PC-9 (cell line): ENCODE results near the gene ZNF222. TPM values are rescaled to one million over a fixed set of nuclear protein-coding genes. Genes with fewer than 3 reads are reported as not detected.

ENCODE experiments used
- BruUV-seq: library from RNA; stranded (reverse); fragments of 400-500 nt; replicated peaks from 2 replicates; lab custom pipeline; 2021; lab: Mats Ljungman, UMichigan
- CTCF ChIA-PET: fragments of 300-600 bp; sonication (Branson Sonifier 250); formaldehyde crosslinking; loops from one replicate; lab custom pipeline; 2022; ENCODE audit warnings: antibody characterized with exemption; lab: Charles Lee
- POLR2A ChIA-PET: fragments of 300-600 bp; sonication (Branson Sonifier 250); formaldehyde crosslinking; loops from one replicate; lab custom pipeline; 2022; ENCODE audit warnings: antibody characterized with exemption; ENCODE audit not compliant: unreplicated experiment; lab: Charles Lee
- DNase-seq, 2 experiments: peaks; one replicate each; pipeline versions ENCODE4 v3.0.0 to v3.0.0-alpha.2; 2015 to 2022; ENCODE audit warnings: mixed read lengths in 1 of 2
- H2AFZ ChIP-seq: fragments of 200-600 bp; sonication (generic); 2 replicates; pipeline ENCODE4 v1.8.1; 2017; ENCODE audit warnings: antibody characterized with exemption
- H3F3A ChIP-seq: fragments of 200-600 bp; sonication (generic); 2 replicates; pipeline ENCODE4 v1.8.1; 2017; ENCODE audit warnings: antibody characterized with exemption, mild to moderate bottlenecking, low read depth; ENCODE audit not compliant: insufficient read depth
- H3K27ac ChIP-seq: fragments of 200-600 bp; sonication (generic); 2 replicates; pipeline ENCODE4 v1.6.1; 2016; ENCODE audit warnings: mixed run types
- H3K27me3 ChIP-seq: fragments of 200-600 bp; sonication (generic); 2 replicates; pipeline ENCODE4 v1.6.1; 2016; ENCODE audit warnings: low read depth, mixed run types; ENCODE audit not compliant: insufficient read depth
- H3K36me3 ChIP-seq: fragments of 200-600 bp; sonication (generic); 2 replicates; pipeline ENCODE4 v1.6.1; 2016; ENCODE audit warnings: low read depth, mixed run types
- H3K4me1 ChIP-seq: fragments of 200-600 bp; sonication (generic); replicated peaks from 2 replicates; pipeline ENCODE4 v1.6.1; 2016; ENCODE audit warnings: mixed run types; ENCODE audit not compliant: insufficient read depth
- H3K4me2 ChIP-seq: fragments of 200-600 bp; sonication (generic); 2 replicates; pipeline ENCODE4 v1.6.1; 2017; ENCODE audit warnings: mixed run types
- H3K4me3 ChIP-seq: fragments of 200-600 bp; sonication (generic); 2 replicates; pipeline ENCODE4 v1.6.1; 2016; ENCODE audit warnings: mixed run types
- H3K79me2 ChIP-seq: fragments of 200-600 bp; sonication (generic); 2 replicates; pipeline ENCODE4 v1.6.1; 2017; ENCODE audit warnings: low read depth, mixed run types
- H3K9me2 ChIP-seq: fragments of 200-600 bp; sonication (generic); 2 replicates; pipeline ENCODE4 v1.8.1; 2017; ENCODE audit warnings: mild to moderate bottlenecking; ENCODE audit not compliant: insufficient read depth
- H3K9me3 ChIP-seq: fragments of 200-600 bp; sonication (generic); 2 replicates; pipeline ENCODE4 v1.8.1; 2016; ENCODE audit warnings: low read depth; ENCODE audit not compliant: insufficient read depth
- H4K20me1 ChIP-seq: fragments of 200-600 bp; sonication (generic); 2 replicates; pipeline ENCODE4 v1.8.1; 2017; ENCODE audit not compliant: insufficient read depth
- EZH2 ChIP-seq: fragments of 200-600 bp; sonication (generic); IDR thresholded peaks from 2 replicates; pipeline ENCODE4 v1.8.0; 2017; ENCODE audit warnings: antibody characterized with exemption, low read depth
- intact Hi-C: fragments of 100-400 bp; cut with micrococcal nuclease; formaldehyde crosslinking; loops from one replicate; pipeline ENCODE4 v1.10.0; 2022; ENCODE audit not compliant: unreplicated experiment
- total RNA-seq: library from RNA; stranded (reverse); gene quantifications from 2 replicates; pipeline ENCODE4 v1.2.3, GENCODE V29; 2021
- TF ChIP-seq, protein P1 (sequence below): fragments of 200-600 bp; sonication (generic); conservative IDR thresholded peaks from 2 replicates; pipeline ENCODE4 v1.6.1; 2017; ENCODE audit warnings: mixed run types, antibody characterized with exemption, mild to moderate bottlenecking, moderate library complexity

The ZNF222 gene
- total RNA-seq, 1 experiment from 2014 or later = 2.1 TPM

DNA sequence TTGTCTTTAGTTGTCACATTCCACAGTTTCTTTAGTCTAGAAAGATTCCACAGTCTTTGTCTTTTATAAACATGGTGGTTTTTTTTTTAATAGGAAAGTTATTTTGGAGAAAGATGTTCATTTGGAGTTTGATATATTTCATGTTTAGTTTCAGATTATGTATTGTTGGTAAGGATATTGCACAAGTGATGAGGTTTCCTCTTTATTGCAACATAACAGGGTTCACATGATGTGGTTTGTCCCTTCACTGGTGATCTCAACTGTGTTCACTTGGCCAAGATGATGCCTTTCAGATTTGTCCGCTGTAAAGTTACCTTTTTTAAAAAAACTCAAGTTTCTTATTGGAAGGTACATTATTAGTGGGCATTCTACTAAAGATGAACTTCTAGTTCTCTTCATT is 19.2 kb upstream of the ZNF222 start:
- Histone ChIP-seq H3K36me3 (peaks cover 33% of the 10 kb centered on the region), H3K4me3 (no peak overlapping the region), H4K20me1 (no peaks in the 10 kb centered on the region), H2AFZ (no peak overlapping the region), H3K4me1 (peaks cover 13% of the 10 kb centered on the region), H3K27ac (no peak overlapping the region), H3K79me2 (0 out of 2 replicates have a peak, but pooled peaks cover 3% of the 10 kb centered on the region), H3F3A (no peaks in the 10 kb centered on the region), H3K4me2 (no peak overlapping the region), H3K9me2 (no peaks in the 10 kb centered on the region), H3K9me3 (peaks cover 29% of the 10 kb centered on the region), H3K27me3 (no peaks in the 10 kb centered on the region)
- BruUV-seq = no TSS peak
- ChIA-PET POLR2A (no interaction called here), CTCF (no interaction called here)
- no peak for TF ChIP-seq EZH2
- TF ChIP-seq, protein P1, sequence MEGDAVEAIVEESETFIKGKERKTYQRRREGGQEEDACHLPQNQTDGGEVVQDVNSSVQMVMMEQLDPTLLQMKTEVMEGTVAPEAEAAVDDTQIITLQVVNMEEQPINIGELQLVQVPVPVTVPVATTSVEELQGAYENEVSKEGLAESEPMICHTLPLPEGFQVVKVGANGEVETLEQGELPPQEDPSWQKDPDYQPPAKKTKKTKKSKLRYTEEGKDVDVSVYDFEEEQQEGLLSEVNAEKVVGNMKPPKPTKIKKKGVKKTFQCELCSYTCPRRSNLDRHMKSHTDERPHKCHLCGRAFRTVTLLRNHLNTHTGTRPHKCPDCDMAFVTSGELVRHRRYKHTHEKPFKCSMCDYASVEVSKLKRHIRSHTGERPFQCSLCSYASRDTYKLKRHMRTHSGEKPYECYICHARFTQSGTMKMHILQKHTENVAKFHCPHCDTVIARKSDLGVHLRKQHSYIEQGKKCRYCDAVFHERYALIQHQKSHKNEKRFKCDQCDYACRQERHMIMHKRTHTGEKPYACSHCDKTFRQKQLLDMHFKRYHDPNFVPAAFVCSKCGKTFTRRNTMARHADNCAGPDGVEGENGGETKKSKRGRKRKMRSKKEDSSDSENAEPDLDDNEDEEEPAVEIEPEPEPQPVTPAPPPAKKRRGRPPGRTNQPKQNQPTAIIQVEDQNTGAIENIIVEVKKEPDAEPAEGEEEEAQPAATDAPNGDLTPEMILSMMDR = no peak
- intact Hi-C loops = no loop called here
- no peak for DNase-seq

DNA sequence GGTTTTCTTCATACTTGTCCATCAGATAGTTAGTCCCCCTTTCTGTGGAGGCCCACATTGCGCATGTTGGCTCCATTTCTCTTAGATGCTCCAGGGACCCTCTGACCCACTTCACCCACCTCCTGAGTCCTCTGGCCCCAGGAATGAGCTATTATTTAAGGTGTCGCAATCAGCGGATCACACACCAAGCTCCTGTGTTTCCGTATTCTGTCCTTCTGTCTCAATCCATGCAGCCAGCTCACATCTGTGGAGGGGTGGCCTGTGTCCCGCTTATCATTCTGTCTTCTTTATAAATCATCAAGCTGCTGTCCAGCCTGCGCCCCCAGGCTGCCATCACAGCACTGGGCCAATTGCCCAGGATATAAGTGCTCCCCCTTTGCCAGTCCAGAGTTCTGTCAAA is 17.7 kb upstream of the ZNF222 start:
- peaks cover 7% of the 10 kb centered on the region for H3K4me1 ChIP-seq
- no peaks in the 10 kb centered on the region for H3K9me2 ChIP-seq
- no peaks in the 10 kb centered on the region for H3K27me3 ChIP-seq
- BruUV-seq = no TSS peak
- no peak overlapping the region for H2AFZ ChIP-seq
- H3K4me3 ChIP-seq = no peak overlapping the region
- peaks cover 30% of the 10 kb centered on the region for H3K9me3 ChIP-seq
- ChIA-PET POLR2A (interaction anchor here (0.6 kb wide), 2 partner anchors 17 to 534 kb away, joined by 4 to 10 read pairs; no protein-coding TSS in a partner anchor), CTCF (no interaction called here)
- intact Hi-C loops = no loop called here
- H4K20me1 ChIP-seq = no peaks in the 10 kb centered on the region
- no peak for TF ChIP-seq EZH2
- TF ChIP-seq, protein P1 = no peak
- 0 out of 2 replicates have a peak, but pooled peaks cover 3% of the 10 kb centered on the region for H3F3A ChIP-seq
- 0 out of 2 replicates have a peak, but pooled peaks cover 3% of the 10 kb centered on the region for H3K79me2 ChIP-seq
- H3K36me3 ChIP-seq = peaks cover 36% of the 10 kb centered on the region
- no peak overlapping the region for H3K4me2 ChIP-seq
- no peak for DNase-seq
- no peak overlapping the region for H3K27ac ChIP-seq

- intact Hi-C loops = no loop called here
- no peak overlapping the region for H3K4me3 ChIP-seq
- TF ChIP-seq, protein P1 = no peak
- TF ChIP-seq EZH2 = no peak
- no peaks in the 10 kb centered on the region for H3K27me3 ChIP-seq
- no peaks in the 10 kb centered on the region for H3K79me2 ChIP-seq
- no peaks in the 10 kb centered on the region for H3K4me1 ChIP-seq
- H3F3A ChIP-seq = 0 out of 2 replicates have a peak, but pooled peaks cover 3% of the 10 kb centered on the region
- H3K36me3 ChIP-seq = peaks cover 36% of the 10 kb centered on the region
- no peak overlapping the region for H3K4me2 ChIP-seq
- no peaks in the 10 kb centered on the region for H3K9me2 ChIP-seq
- ChIA-PET POLR2A (no interaction called here), CTCF (no interaction called here)
- no peak overlapping the region for H2AFZ ChIP-seq
- no peak for DNase-seq
- H3K27ac ChIP-seq = no peak overlapping the region
- no peaks in the 10 kb centered on the region for H4K20me1 ChIP-seq
- H3K9me3 ChIP-seq = peaks cover 33% of the 10 kb centered on the region
- no TSS peak for BruUV-seq
These were observed 14.7 kb upstream of the ZNF222 start for GRCh38 chr19:44010468-44010867.
